Retinal pigment epithelial cell (primary cell): ENCODE data around the gene P4HB.

Source experiments
- DNase-seq: peaks from one replicate; pipeline ENCODE4 v3.0.0-alpha.2; 2010; ENCODE audit warnings: low read depth
- H3K4me3 ChIP-seq: 2 replicates; pipeline ENCODE4 v1.5.1; 2011; ENCODE audit warnings: mild to moderate bottlenecking, low read length, control low read depth, moderate library complexity
- CTCF ChIP-seq: conservative IDR thresholded peaks from 2 replicates; pipeline ENCODE4 v1.5.1; 2011; ENCODE audit warnings: low read depth, low read length, control low read depth, inconsistent platforms

The P4HB gene

GRCh38 chr17:81870981-81871386, 10.6 kb upstream of the P4HB start, which contains the start of gene ARHGDIA:
Gene ARHGDIA (minus strand): TSS chr17:81871337. CDS start chr17:81869930, 1,407 bp downstream.
- H3K4me3 ChIP-seq: peak within 1 kb of the TSS; percentile 77
- TF ChIP-seq CTCF: no peak

GRCh38 chr17:81870131-81870980, 10.0 kb upstream of the P4HB start:
- DNase-seq: no peak
- TF ChIP-seq CTCF: no peak
- H3K4me3 ChIP-seq: peak overlapping the region; percentile 77

More at GRCh38 chr17:81870981-81871386, 10.6 kb upstream of the P4HB start, which contains the start of gene ARHGDIA:
- DNase-seq: no peak

GRCh38 chr17:81869221-81870130, 9.1 kb upstream of the P4HB start:
- DNase-seq: no peak
- H3K4me3 ChIP-seq: peak overlapping the region; percentile 77
- peak; percentile 82 for TF ChIP-seq CTCF

- no peak for TF ChIP-seq CTCF
- no peak for DNase-seq
- no peak overlapping the region for H3K4me3 ChIP-seq
These were observed 8.4 kb upstream of the P4HB start for GRCh38 chr17:81868674-81869220.

- no peak for DNase-seq
- H3K4me3 ChIP-seq: no peak overlapping the region
- no peak for TF ChIP-seq CTCF
These were observed 7.8 kb upstream of the P4HB start for GRCh38 chr17:81867991-81868673.

GRCh38 chr17:81867170-81867990, 7.0 kb upstream of the P4HB start:
- DNase-seq: no peak
- H3K4me3 ChIP-seq: no peak overlapping the region
- TF ChIP-seq CTCF: no peak
